HG02678 (cell line): ENCODE measurements around the gene TREX2.

Experiments
- ATAC-seq: cut with Tn5 transposase; IDR thresholded peaks from one replicate; pipeline ENCODE4 v1.9.1; 2021; ENCODE audit warnings: mild to moderate bottlenecking, moderate library complexity; ENCODE audit not compliant: unreplicated experiment

The TREX2 gene

GRCh38 chrX:153476666-153477363, 31.0 kb upstream of the TREX2 start:
- ATAC-seq, result no peak

- ATAC-seq, result no peak
These were observed 30.0 kb upstream of the TREX2 start for GRCh38 chrX:153475751-153476281.

- no peak for ATAC-seq
These were observed 29.4 kb upstream of the TREX2 start for GRCh38 chrX:153475271-153475670.

- no peak for ATAC-seq
These were observed 28.9 kb upstream of the TREX2 start for GRCh38 chrX:153474718-153475117.

- ATAC-seq, result no peak
These were observed 28.4 kb upstream of the TREX2 start for GRCh38 chrX:153474266-153474665.

- ATAC-seq, result no peak
These were observed 27.3 kb upstream of the TREX2 start for GRCh38 chrX:153473126-153473525.

- ATAC-seq, result no peak
These were observed 25.9 kb upstream of the TREX2 start for GRCh38 chrX:153471663-153472280.

GRCh38 chrX:153470411-153471363, 24.8 kb upstream of the TREX2 start, which contains the start of gene HAUS7:
Gene HAUS7 (minus strand): TSS chrX:153470576. CDS start chrX:153470557, 19 bp downstream.
- peak; percentile 85 for ATAC-seq

- peak; percentile 33 for ATAC-seq
These were observed 24.1 kb upstream of the TREX2 start for GRCh38 chrX:153469811-153470410.

GRCh38 chrX:153468008-153468580, 22.2 kb upstream of the TREX2 start:
- ATAC-seq, result no peak

GRCh38 chrX:153465691-153466380, 20.0 kb upstream of the TREX2 start:
- ATAC-seq, result no peak

GRCh38 chrX:153464116-153464515, 18.3 kb upstream of the TREX2 start:
- ATAC-seq, result no peak

GRCh38 chrX:153463556-153463955, 17.7 kb upstream of the TREX2 start:
- ATAC-seq, result no peak

- no peak for ATAC-seq
These were observed 17.2 kb upstream of the TREX2 start for GRCh38 chrX:153463031-153463430.

- ATAC-seq, result no peak
These were observed 16.4 kb upstream of the TREX2 start for GRCh38 chrX:153462291-153462690.

- ATAC-seq, result no peak
These were observed 15.0 kb upstream of the TREX2 start for GRCh38 chrX:153460826-153461225.

- no peak for ATAC-seq
These were observed 14.1 kb upstream of the TREX2 start for GRCh38 chrX:153459986-153460385.

GRCh38 chrX:153458476-153458875, 12.6 kb upstream of the TREX2 start:
- no peak for ATAC-seq

GRCh38 chrX:153457827-153458466, 12.1 kb upstream of the TREX2 start:
- no peak for ATAC-seq
